H9 (cell line): Measurements from ENCODE around the gene LRPAP1. TPM values are rescaled to one million over a fixed set of nuclear protein-coding genes. Genes with fewer than 3 reads are reported as not detected.

Source experiments
- DNase-seq: peaks from one replicate; pipeline ENCODE4 v3.0.0-alpha.2; 2017
- H2AFZ ChIP-seq: one replicate; pipeline ENCODE4 v1.6.1; 2013; ENCODE audit warnings: mild to moderate bottlenecking, low read length, control low read depth, moderate library complexity
- H2AK5ac ChIP-seq: 2 replicates; pipeline ENCODE4 v1.6.1; 2013; ENCODE audit warnings: low read length, control low read depth, mixed read lengths; ENCODE audit not compliant: insufficient read length
- H2BK120ac ChIP-seq: one replicate; pipeline ENCODE4 v1.6.1; 2013; ENCODE audit warnings: low read depth, mild to moderate bottlenecking, low read length, control low read depth, inconsistent platforms; ENCODE audit not compliant: poor library complexity, severe bottlenecking
- H2BK12ac ChIP-seq: 2 replicates; pipeline ENCODE4 v1.6.1; 2013; ENCODE audit warnings: low read length, control low read depth, mixed read lengths, low read depth; ENCODE audit not compliant: insufficient read length
- H2BK15ac ChIP-seq: 2 replicates; pipeline ENCODE4 v1.6.1; 2013; ENCODE audit warnings: low read depth, low read length, control low read depth
- H2BK20ac ChIP-seq: one replicate; pipeline ENCODE4 v1.6.1; 2013; ENCODE audit warnings: low read depth, mild to moderate bottlenecking, low read length, control low read depth, inconsistent platforms; ENCODE audit not compliant: poor library complexity, severe bottlenecking
- H2BK5ac ChIP-seq: 2 replicates; pipeline ENCODE4 v1.6.1; 2013; ENCODE audit warnings: low read length, control low read depth, mixed read lengths; ENCODE audit not compliant: insufficient read length
- H3K14ac ChIP-seq: 2 replicates; pipeline ENCODE4 v1.6.1; 2013; ENCODE audit warnings: low read length, control low read depth; ENCODE audit not compliant: insufficient read depth
- H3K18ac ChIP-seq: 2 replicates; pipeline ENCODE4 v1.6.1; 2013; ENCODE audit warnings: low read depth, mild to moderate bottlenecking, mixed read lengths, low read length, control low read depth; ENCODE audit not compliant: insufficient read length
- H3K23ac ChIP-seq: 2 replicates; pipeline ENCODE4 v1.6.1; 2013; ENCODE audit warnings: low read length, control low read depth, mixed read lengths, low read depth; ENCODE audit not compliant: insufficient read length
- H3K23me2 ChIP-seq: 2 replicates; pipeline ENCODE4 v1.6.1; 2013; ENCODE audit warnings: low read depth, mild to moderate bottlenecking, mixed read lengths, low read length, control low read depth; ENCODE audit not compliant: insufficient read length, poor library complexity, severe bottlenecking
- H3K27ac ChIP-seq: 2 replicates; pipeline ENCODE4 v1.5.1; 2013; ENCODE audit warnings: low read length, control low read depth, mixed read lengths, low read depth; ENCODE audit not compliant: insufficient read length
- H3K27me3 ChIP-seq: 2 replicates; pipeline ENCODE4 v1.6.1; 2013; ENCODE audit warnings: low read length, control low read depth, inconsistent platforms; ENCODE audit not compliant: insufficient read depth
- H3K4ac ChIP-seq: 2 replicates; pipeline ENCODE4 v1.6.1; 2013; ENCODE audit warnings: low read depth, mild to moderate bottlenecking, control low read depth, inconsistent platforms, low read length, moderate library complexity
- H3K4me1 ChIP-seq: 2 replicates; pipeline ENCODE4 v1.6.1; 2013; ENCODE audit warnings: low read length, control low read depth, inconsistent platforms; ENCODE audit not compliant: insufficient read depth
- H3K4me2 ChIP-seq: 2 replicates; pipeline ENCODE4 v1.6.1; 2013; ENCODE audit warnings: low read length, control low read depth, mixed read lengths; ENCODE audit not compliant: insufficient read length, insufficient read depth
- H3K56ac ChIP-seq: 2 replicates; pipeline ENCODE4 v1.6.1; 2013; ENCODE audit warnings: low read depth, mild to moderate bottlenecking, mixed read lengths, low read length, control low read depth; ENCODE audit not compliant: insufficient read length
- H3K79me1 ChIP-seq: 2 replicates; pipeline ENCODE4 v1.6.1; 2013; ENCODE audit warnings: low read depth, mild to moderate bottlenecking, moderate library complexity, low read length, control low read depth, inconsistent platforms; ENCODE audit not compliant: insufficient read depth, poor library complexity, severe bottlenecking
- H3K79me2 ChIP-seq: 2 replicates; pipeline ENCODE4 v1.6.1; 2013; ENCODE audit warnings: low read length, control low read depth, inconsistent platforms; ENCODE audit not compliant: insufficient read depth
- H3K9ac ChIP-seq: 2 replicates; pipeline ENCODE4 v1.6.1; 2013; ENCODE audit warnings: low read length, control low read depth, mixed read lengths; ENCODE audit not compliant: insufficient read length; ENCODE audit errors: extremely low read depth
- H3K9me3 ChIP-seq: one replicate; pipeline ENCODE4 v1.6.1; 2013; ENCODE audit warnings: low read depth, low read length, inconsistent platforms; ENCODE audit not compliant: control insufficient read depth
- H3T11ph ChIP-seq: one replicate; pipeline ENCODE4 v1.6.1; 2013; ENCODE audit warnings: mild to moderate bottlenecking, low read length, control low read depth, inconsistent platforms
- H4K20me1 ChIP-seq: one replicate; pipeline ENCODE4 v1.6.1; 2013; ENCODE audit not compliant: control insufficient read depth, insufficient read length, insufficient read depth
- H4K5ac ChIP-seq: 2 replicates; pipeline ENCODE4 v1.6.1; 2013; ENCODE audit warnings: low read depth, mild to moderate bottlenecking, mixed read lengths, low read length, control low read depth; ENCODE audit not compliant: insufficient read length
- H4K8ac ChIP-seq: replicated peaks from 2 replicates; pipeline ENCODE4 v1.6.1; 2013; ENCODE audit warnings: low read length, control low read depth, mixed read lengths, low read depth; ENCODE audit not compliant: insufficient read length
- H4K91ac ChIP-seq: 2 replicates; pipeline ENCODE4 v1.6.1; 2013; ENCODE audit warnings: low read depth, mild to moderate bottlenecking, moderate library complexity, mixed read lengths, low read length, control low read depth; ENCODE audit not compliant: insufficient read length
- H3K27ac Mint-ChIP-seq, 3 experiments: 2 replicates in 2 of 3; 3 replicates in 1 of 3; pipeline ENCODE4 v1.8.0; 2020 to 2021; ENCODE audit warnings: mixed read lengths in 3 of 3, mild to moderate bottlenecking in 1 of 3, moderate library complexity in 1 of 3
- H3K27me3 Mint-ChIP-seq: 2 replicates; pipeline ENCODE4 v1.8.0; 2021; ENCODE audit warnings: low read depth, mild to moderate bottlenecking, moderate library complexity, mixed read lengths
- H3K36me3 Mint-ChIP-seq, 3 experiments: 2 replicates in 2 of 3; 3 replicates in 1 of 3; pipeline ENCODE4 v1.8.0; 2020 to 2021; ENCODE audit warnings: low read depth in 3 of 3, mixed read lengths in 3 of 3; ENCODE audit not compliant: insufficient read depth in 1 of 3
- H3K4me1 Mint-ChIP-seq, 2 experiments: 2 replicates each; pipeline ENCODE4 v1.8.0; 2020; ENCODE audit warnings: mixed read lengths in 2 of 2
- H3K4me3 Mint-ChIP-seq, 2 experiments: 2 replicates in 1 of 2; 3 replicates in 1 of 2; pipeline ENCODE4 v1.8.0; 2020 to 2021; ENCODE audit warnings: mild to moderate bottlenecking in 2 of 2, mixed read lengths in 2 of 2, moderate library complexity in 1 of 2
- H3K9me3 Mint-ChIP-seq, 2 experiments: 2 replicates in 1 of 2; 3 replicates in 1 of 2; pipeline ENCODE4 v1.8.0; 2020; ENCODE audit warnings: mild to moderate bottlenecking in 2 of 2, mixed read lengths in 2 of 2, moderate library complexity in 1 of 2
- WGBS: extraction: QIAGEN DNeasy Blood & Tissue Kit; methylation state at CpG from one replicate; pipeline ENCODE4 v1.1.7; 2013; ENCODE audit warnings: missing lambda C conversion rate, low lambda C conversion rate, mixed read lengths; ENCODE audit not compliant: insufficient read length; ENCODE audit errors: extremely low coverage; 5-methylcytosine and 5-hydroxymethylcytosine counted together
- total RNA-seq: library from RNA; stranded (reverse); gene quantifications from 2 replicates; pipeline ENCODE4 v1.2.1, GENCODE V29; 2021
- TF ChIP-seq, protein P1 (sequence below): fragments of 200-600 bp; sonication (generic); conservative IDR thresholded peaks from 3 replicates; pipeline ENCODE4 v1.8.0; 2021; ENCODE audit warnings: antibody characterized with exemption, mild to moderate bottlenecking

The LRPAP1 gene
- total RNA-seq, 1 experiment from 2014 or later: 85.9 TPM

DNA sequence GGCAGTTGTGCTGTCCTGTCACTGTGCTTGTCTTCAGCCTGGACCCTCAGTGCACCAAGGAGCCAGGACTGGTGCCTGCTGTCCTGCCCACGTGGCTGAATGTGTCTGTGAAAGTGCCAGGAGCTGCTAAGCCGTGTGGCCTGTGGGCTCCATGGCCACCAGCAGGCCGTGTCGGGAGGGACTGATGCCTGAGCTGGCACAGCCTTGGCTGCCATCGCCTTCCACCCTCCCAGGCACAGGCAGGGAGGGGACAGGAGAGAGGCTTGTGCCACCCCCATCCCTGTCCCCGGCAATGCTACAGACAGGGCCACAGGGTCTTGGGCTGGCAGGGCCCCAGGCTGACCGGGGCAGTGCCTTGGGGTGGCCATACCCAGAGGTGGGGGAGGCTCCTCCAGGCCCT is 44.4 kb downstream of the LRPAP1 start:
- no peak overlapping the region for H3K14ac ChIP-seq
- no peak overlapping the region for H3K27ac ChIP-seq
- Mint-ChIP-seq H3K27ac (no peak overlapping the region), H3K36me3 (no peaks in the 10 kb centered on the region; a peak in 1 of 7 replicates), H3K27me3 (peaks cover 95% of the 10 kb centered on the region), H3K4me3 (no peak overlapping the region), H3K9me3 (no peaks in the 10 kb centered on the region; a peak in 1 of 5 replicates), H3K4me1 (peaks cover 16 to 45% of the 10 kb centered on the region in 2 experiments)
- H3K79me2 ChIP-seq: no peaks in the 10 kb centered on the region
- H3K4ac ChIP-seq: no peak overlapping the region
- H2BK12ac ChIP-seq: no peak overlapping the region
- no peak overlapping the region for H4K91ac ChIP-seq
- H4K8ac ChIP-seq: no peak overlapping the region
- no peak overlapping the region for H2BK20ac ChIP-seq
- H2BK120ac ChIP-seq: no peak overlapping the region
- H3K56ac ChIP-seq: no peak overlapping the region
- no peaks in the 10 kb centered on the region for H3K9me3 ChIP-seq
- no peak overlapping the region for H3K4me2 ChIP-seq
- H3K23ac ChIP-seq: no peak overlapping the region
- H3K27me3 ChIP-seq: peaks cover 37% of the 10 kb centered on the region; the same call in 1 of the 2 replicates
- H3K23me2 ChIP-seq: no peaks in the 10 kb centered on the region
- H3K18ac ChIP-seq: no peak overlapping the region
- no peak overlapping the region for H2BK5ac ChIP-seq
- H3K4me1 ChIP-seq: no peaks in the 10 kb centered on the region
- H3K9ac ChIP-seq: no peak overlapping the region
- no peak for DNase-seq
- H2BK15ac ChIP-seq: no peak overlapping the region
- no peak overlapping the region for H2AK5ac ChIP-seq
- WGBS: no CpG with 5 or more reads among the region's 7 CpGs
- no peak overlapping the region for H2AFZ ChIP-seq
- H4K20me1 ChIP-seq: no peaks in the 10 kb centered on the region
- no peak overlapping the region for H4K5ac ChIP-seq
- TF ChIP-seq, protein P1, sequence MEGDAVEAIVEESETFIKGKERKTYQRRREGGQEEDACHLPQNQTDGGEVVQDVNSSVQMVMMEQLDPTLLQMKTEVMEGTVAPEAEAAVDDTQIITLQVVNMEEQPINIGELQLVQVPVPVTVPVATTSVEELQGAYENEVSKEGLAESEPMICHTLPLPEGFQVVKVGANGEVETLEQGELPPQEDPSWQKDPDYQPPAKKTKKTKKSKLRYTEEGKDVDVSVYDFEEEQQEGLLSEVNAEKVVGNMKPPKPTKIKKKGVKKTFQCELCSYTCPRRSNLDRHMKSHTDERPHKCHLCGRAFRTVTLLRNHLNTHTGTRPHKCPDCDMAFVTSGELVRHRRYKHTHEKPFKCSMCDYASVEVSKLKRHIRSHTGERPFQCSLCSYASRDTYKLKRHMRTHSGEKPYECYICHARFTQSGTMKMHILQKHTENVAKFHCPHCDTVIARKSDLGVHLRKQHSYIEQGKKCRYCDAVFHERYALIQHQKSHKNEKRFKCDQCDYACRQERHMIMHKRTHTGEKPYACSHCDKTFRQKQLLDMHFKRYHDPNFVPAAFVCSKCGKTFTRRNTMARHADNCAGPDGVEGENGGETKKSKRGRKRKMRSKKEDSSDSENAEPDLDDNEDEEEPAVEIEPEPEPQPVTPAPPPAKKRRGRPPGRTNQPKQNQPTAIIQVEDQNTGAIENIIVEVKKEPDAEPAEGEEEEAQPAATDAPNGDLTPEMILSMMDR: no peak
- no peaks in the 10 kb centered on the region for H3K79me1 ChIP-seq
- H3T11ph ChIP-seq: no peak overlapping the region
